Activated CD4-positive, alpha-beta memory T cell treated with anti-CD3 and anti-CD28 coated beads, Interleukin-2, amount 10 ng/mL, durations not matched to agents 7 days and 5 days (primary cell): ENCODE results near the gene KRTAP10-7. TPM values are rescaled to one million over a fixed set of nuclear protein-coding genes. Genes with fewer than 3 reads are reported as not detected.
"Not testable (repeated sequence)": the region's sequence is repeated elsewhere in the genome, so short reads cannot be mapped to it uniquely, and the experiment has no call there.

ENCODE experiments used
- CTCF ChIA-PET: fragments of 350-600 bp; sonication (Branson Sonifier 250); formaldehyde crosslinking; loops from one replicate; lab custom pipeline; 2021; ENCODE audit warnings: antibody characterized with exemption, inconsistent platforms; lab: Charles Lee
- POLR2A ChIA-PET: fragments of 350-600 bp; sonication (Branson Sonifier 250); formaldehyde crosslinking; loops from one replicate; lab custom pipeline; 2021; ENCODE audit warnings: antibody characterized with exemption; lab: Charles Lee
- DNase-seq: peaks from one replicate; pipeline ENCODE4 v3.0.0-alpha.2; 2020
- H3K27ac Mint-ChIP-seq: one replicate; pipeline ENCODE4 v1.8.0; 2021; ENCODE audit warnings: mild to moderate bottlenecking, mixed read lengths
- H3K27me3 Mint-ChIP-seq: one replicate; pipeline ENCODE4 v1.8.0; 2021; ENCODE audit warnings: mixed read lengths
- H3K36me3 Mint-ChIP-seq: one replicate; pipeline ENCODE4 v1.8.0; 2021; ENCODE audit warnings: low read depth, mixed read lengths
- H3K4me1 Mint-ChIP-seq: one replicate; pipeline ENCODE4 v1.8.0; 2021; ENCODE audit warnings: mixed read lengths
- H3K4me3 Mint-ChIP-seq: one replicate; pipeline ENCODE4 v1.8.0; 2021; ENCODE audit warnings: mild to moderate bottlenecking, mixed read lengths
- H3K9me3 Mint-ChIP-seq: one replicate; pipeline ENCODE4 v1.8.0; 2021; ENCODE audit warnings: mixed read lengths
- total RNA-seq, 2 experiments: library from RNA; stranded (reverse); gene quantifications; one replicate each; pipeline ENCODE4 v1.2.3, GENCODE V29; 2021

The KRTAP10-7 gene
- total RNA-seq, 2 experiments from 2014 or later, result not detected

DNA sequence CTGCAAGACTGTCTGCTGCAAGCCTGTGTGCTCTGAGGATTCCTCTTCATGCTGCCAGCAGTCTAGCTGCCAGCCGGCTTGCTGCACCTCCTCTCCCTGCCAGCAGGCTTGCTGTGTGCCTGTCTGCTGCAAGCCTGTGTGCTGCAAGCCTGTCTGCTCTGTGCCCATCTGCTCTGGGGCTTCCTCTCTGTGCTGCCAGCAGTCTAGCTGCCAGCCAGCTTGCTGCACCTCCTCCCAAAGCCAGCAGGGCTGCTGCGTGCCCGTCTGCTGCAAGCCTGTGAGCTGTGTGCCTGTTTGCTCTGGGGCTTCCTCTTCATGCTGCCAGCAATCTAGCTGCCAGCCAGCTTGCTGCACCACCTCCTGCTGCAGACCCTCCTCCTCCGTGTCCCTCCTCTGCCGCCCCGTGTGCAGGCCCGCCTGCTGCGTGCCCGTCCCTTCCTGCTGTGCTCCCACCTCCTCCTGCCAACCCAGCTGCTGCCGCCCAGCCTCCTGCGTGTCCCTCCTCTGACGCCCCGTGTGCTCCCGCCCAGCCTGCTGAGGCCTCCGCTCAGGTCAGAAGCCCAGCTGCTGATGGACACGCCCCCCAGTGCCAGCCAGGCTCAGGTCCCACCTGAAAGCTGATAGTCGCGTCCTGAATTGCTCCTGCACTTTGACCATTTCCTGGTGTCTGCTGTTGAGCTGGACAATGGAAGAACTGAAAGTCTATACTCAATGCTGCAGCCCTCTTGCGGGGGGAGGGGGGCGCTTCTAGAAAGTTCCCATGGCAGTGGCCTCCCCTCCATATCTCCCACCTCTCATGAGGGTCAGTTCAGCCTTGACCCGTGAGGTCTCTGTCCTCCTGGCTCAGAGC is 25.7 kb upstream of the KRTAP10-7 start:
- DNase-seq, result no peak
- peaks cover 22% of the 10 kb centered on the region for H3K9me3 Mint-ChIP-seq
- peaks cover 3% of the 10 kb centered on the region for H3K36me3 Mint-ChIP-seq
- POLR2A ChIA-PET, result no interaction called here
- H3K4me3 Mint-ChIP-seq, result no peak overlapping the region
- H3K27me3 Mint-ChIP-seq, result peaks cover 2% of the 10 kb centered on the region
- no peak overlapping the region for H3K27ac Mint-ChIP-seq
- peaks cover 2% of the 10 kb centered on the region for H3K4me1 Mint-ChIP-seq
- CTCF ChIA-PET, result interaction anchor here (0.9 to 1.0 kb wide), 2 partner anchors 166 to 219 kb away, joined by 3 read pairs; no protein-coding TSS in a partner anchor

DNA sequence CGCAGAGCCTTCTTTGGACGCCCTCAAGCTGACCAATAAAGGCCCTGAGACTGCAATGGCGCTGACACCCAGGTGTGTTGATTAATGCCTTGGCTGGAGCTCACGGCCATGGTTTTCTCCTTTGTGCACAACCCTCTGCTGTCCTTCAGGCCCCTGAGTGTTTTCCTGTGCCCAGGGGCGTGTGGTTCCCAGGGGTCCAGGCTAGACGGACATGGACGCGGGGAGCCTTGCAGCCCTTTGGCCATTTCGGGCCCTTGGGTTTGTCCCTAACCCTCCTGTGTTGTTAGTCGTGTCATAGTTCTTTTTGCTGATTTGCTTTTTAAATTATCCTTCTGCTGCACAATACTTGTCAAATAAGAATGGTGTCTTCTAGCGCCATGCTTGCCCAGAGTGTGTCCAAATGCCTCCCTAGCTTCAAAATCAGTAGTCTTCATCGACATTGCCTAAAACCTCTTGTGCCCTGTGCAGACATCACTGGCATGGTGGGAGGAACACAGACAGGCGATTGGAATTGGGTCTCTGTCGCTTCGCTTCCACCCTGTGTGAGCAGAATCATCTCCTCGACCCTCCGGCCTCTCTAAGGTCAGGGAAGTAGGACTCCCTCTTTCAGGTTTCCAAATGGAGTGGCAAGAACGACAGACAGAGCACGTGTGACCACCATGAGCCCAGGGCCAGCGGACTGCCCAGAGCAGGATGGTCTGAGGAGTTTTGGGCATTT is 24.9 kb upstream of the KRTAP10-7 start:
- ChIA-PET POLR2A (no interaction called here), CTCF (no interaction called here)
- no peak overlapping the region for H3K4me3 Mint-ChIP-seq
- peaks cover 3% of the 10 kb centered on the region for H3K36me3 Mint-ChIP-seq
- peaks cover 24% of the 10 kb centered on the region for H3K9me3 Mint-ChIP-seq
- peaks cover 2% of the 10 kb centered on the region for H3K27me3 Mint-ChIP-seq
- H3K27ac Mint-ChIP-seq, result no peak overlapping the region
- DNase-seq, result no peak
- H3K4me1 Mint-ChIP-seq, result peaks cover 2% of the 10 kb centered on the region

DNA sequence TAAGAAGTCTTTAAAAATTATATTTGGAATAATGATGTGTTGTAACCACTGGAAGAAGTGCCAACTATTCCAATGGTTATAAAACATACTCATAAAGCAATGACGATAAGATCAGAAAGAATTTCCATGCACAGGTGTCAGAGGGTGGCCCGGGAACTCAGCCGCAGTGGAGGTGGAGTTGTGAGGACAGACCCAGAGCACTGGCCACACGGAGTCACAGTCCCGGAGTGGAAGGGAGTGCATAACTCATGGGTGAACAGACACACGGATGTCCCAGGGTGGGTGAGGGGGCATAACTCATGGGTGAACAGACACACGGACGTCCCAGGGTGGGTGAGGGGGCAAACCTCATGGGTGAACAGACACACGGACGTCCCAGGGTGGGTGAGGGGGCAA is 24.4 kb upstream of the KRTAP10-7 start:
- CTCF ChIA-PET, result no interaction called here
- Mint-ChIP-seq H3K27ac (no peak overlapping the region), H3K4me3 (no peak overlapping the region), H3K27me3 (peaks cover 2% of the 10 kb centered on the region), H3K36me3 (peaks cover 3% of the 10 kb centered on the region), H3K9me3 (peaks cover 28% of the 10 kb centered on the region), H3K4me1 (peaks cover 2% of the 10 kb centered on the region)
- no peak for DNase-seq
- POLR2A ChIA-PET, result no interaction called here

DNA sequence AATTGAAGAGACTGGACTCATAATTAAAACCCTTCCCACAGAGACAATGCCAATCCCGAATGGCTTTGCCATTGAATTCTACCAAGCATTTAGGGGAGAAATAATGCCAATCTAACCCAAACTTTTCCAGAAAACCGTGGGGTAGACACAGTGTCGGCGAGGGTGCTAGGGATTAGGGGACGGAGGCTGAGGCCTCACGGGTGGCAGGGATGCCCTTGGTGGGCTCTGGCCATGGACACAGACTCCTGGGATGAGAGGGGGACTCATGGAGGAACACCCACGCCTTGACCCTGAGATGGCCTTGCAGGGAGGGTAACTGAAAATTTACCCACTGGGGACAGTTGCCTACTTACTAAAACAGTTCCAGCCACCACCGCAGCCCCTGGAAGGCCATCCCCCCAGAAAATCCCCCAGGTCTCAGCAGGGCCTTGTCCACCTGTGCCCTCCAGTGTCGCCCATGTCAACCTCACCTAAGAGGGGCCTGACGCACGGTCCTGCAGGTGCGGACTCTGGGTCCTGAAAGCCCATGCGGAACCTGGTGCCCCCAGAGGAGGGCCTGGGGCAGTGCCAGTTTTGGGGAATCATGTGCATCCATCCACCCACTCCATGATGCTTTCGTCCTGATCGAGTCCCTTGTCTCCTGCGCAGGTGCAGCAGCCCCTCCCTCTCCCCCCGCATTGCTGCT is 21.9 kb upstream of the KRTAP10-7 start:
- ChIA-PET CTCF (no interaction called here), POLR2A (interaction anchor here (1.1 kb wide), 1 partner anchor 14 kb away, joined by 3 read pairs; the partner anchor contains the start of gene KRTAP10-6)
- DNase-seq, result no peak
- Mint-ChIP-seq H3K27ac (no peak overlapping the region), H3K4me3 (no peak overlapping the region), H3K36me3 (peaks cover 6% of the 10 kb centered on the region), H3K27me3 (peaks cover 5% of the 10 kb centered on the region), H3K9me3 (peaks cover 35% of the 10 kb centered on the region), H3K4me1 (peaks cover 3% of the 10 kb centered on the region)

DNA sequence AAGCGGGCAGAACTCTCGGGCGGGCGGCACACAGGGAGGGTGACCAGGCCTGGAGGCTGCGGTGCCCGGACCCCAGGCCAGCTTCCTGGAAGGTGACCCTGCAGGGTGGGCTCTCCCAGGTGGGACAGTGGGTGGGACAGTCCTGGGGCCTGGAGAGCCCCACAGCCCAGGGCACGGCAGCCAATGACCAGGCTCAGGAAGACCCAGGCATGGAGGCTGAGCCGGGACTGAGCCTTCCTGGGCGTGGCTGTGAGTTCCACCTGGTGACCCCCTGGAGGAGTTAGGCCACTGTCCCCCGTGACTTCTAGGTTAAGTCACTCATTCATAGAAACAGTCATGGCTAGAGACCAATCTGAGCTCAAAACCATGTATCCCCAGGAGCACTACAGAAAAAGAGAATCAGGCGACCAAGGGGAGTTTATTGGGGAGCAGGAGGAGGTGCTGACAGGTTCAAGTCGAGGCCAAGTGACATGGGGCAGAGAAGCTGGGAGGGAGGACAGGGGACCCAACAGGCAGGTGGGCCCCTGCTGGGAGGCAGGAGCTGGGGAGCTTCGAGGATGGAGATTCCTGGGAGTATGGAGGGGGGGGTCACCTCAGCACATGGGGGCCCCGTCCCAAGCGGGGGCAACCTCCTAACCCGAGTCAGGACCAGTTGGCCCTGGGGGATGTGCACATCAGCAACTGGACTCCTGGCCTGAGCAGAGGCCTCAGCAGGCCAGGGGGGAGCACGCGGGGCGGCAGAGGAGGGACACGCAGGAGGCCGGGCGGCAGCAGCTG is 21.2 kb upstream of the KRTAP10-7 start:
- H3K4me1 Mint-ChIP-seq, result peaks cover 10% of the 10 kb centered on the region
- no peak overlapping the region for H3K4me3 Mint-ChIP-seq
- H3K27me3 Mint-ChIP-seq, result peaks cover 5% of the 10 kb centered on the region
- peaks cover 35% of the 10 kb centered on the region for H3K9me3 Mint-ChIP-seq
- no peak for DNase-seq
- CTCF ChIA-PET, result no interaction called here
- POLR2A ChIA-PET, result no interaction called here
- H3K27ac Mint-ChIP-seq, result no peak overlapping the region
- H3K36me3 Mint-ChIP-seq, result peaks cover 6% of the 10 kb centered on the region

DNA sequence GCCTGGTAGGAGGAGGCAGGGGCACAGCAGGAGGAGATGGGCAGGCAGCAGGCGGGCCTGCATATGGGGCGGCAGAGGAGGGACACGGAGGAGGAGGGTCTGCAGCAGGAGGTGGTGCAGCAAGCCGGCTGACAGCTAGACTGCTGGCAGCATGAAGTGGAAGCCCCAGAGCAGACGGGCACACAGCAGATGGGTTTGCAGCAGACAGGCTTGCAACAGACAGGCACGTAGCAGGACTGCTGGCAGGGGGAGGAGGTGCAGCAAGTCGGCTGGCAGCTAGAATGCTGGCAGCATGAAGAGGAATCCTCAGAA is 20.6 kb upstream of the KRTAP10-7 start:
- no peak overlapping the region for H3K27ac Mint-ChIP-seq
- H3K27me3 Mint-ChIP-seq, result peaks cover 6% of the 10 kb centered on the region
- H3K9me3 Mint-ChIP-seq, result peaks cover 35% of the 10 kb centered on the region
- peaks cover 13% of the 10 kb centered on the region for H3K4me1 Mint-ChIP-seq
- ChIA-PET CTCF (no interaction called here), POLR2A (no interaction called here)
- no peak for DNase-seq
- H3K4me3 Mint-ChIP-seq, result no peak overlapping the region
- peaks cover 6% of the 10 kb centered on the region for H3K36me3 Mint-ChIP-seq

DNA sequence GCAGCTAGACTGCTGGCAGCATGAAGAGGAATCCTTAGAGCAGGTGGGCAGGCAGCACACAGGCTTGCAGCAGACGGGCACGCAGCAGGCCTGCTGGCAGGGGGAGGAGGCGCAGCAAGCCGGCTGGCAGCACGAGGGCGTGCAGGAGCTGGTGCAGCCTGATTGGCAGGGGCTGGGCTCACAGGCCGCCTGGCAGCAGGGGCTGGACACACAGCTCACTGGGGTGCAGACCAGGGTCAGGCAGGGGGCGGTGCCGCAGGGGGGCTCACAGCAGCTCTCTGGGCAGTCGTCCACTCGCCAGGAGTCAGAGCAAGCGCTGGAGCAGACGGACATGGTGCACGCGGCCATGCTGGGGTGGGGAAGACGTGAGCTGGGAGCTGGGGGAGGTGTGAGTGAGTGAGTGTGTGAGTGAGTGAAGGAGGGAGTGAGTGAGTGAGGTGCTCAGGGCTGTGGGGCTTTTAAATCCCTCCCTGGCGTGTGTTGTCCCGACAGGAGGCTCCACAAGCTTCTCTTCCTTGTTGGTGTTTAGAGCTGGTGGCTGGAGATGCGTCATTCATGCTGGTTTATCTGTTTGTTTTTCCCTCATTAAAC is 20.1 kb upstream of the KRTAP10-7 start, which contains the start of gene KRTAP10-5:
Gene KRTAP10-5 (minus strand): TSS at position 374 of the 591 bp plus-strand sequence. CDS start 26 bp downstream, at position 348.
- H3K36me3 Mint-ChIP-seq, H3K27ac Mint-ChIP-seq, CTCF ChIA-PET, DNase-seq, H3K27me3 Mint-ChIP-seq, POLR2A ChIA-PET, H3K4me3 Mint-ChIP-seq: not testable (repeated sequence)
- Mint-ChIP-seq H3K4me1 (peaks cover 13% of the 10 kb centered on the region), H3K9me3 (peaks cover 35% of the 10 kb centered on the region)

DNA sequence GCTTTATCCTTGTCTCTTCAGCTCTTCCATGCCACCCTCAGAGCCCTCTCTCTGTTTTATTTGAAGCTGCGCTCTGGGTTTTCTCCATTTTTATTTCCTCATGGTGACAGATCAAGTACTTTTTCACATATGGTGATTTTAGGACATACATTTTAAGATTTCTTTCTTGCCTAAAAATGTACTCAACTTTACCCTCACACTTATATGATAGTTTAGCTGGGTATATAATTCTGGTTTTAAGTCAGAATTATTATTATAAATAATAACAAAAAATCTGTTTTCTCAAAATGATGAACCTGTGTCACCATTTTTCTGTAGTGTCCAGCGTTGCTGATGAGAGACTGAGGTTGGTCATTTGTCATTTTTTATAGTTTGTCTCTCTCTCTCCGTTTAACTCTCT is 19.2 kb upstream of the KRTAP10-7 start:
- no peak overlapping the region for H3K27ac Mint-ChIP-seq
- H3K4me1 Mint-ChIP-seq, result peaks cover 13% of the 10 kb centered on the region
- ChIA-PET POLR2A (no interaction called here), CTCF (no interaction called here)
- peaks cover 31% of the 10 kb centered on the region for H3K9me3 Mint-ChIP-seq
- no peak for DNase-seq
- peaks cover 16% of the 10 kb centered on the region for H3K27me3 Mint-ChIP-seq
- H3K4me3 Mint-ChIP-seq, result no peak overlapping the region
- peaks cover 6% of the 10 kb centered on the region for H3K36me3 Mint-ChIP-seq

DNA sequence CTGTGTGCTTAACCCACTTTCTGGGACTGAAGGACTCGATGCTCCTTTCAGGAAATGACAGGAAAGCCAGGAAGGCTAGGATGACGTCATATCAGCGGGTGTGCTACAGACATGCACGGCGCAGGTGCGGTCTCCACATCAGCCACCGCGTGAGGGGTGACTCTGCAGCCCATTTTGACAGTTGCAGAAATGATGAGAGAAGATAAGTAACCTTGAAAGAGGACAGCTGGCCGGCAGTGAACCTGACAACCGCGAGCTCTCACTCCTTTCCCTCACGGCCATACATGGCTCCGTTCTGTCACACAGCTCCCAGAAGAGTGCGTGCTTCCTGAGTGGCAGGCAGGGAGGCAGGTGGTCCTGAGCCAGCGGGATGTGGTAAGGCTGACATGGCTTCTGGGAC is 18.3 kb upstream of the KRTAP10-7 start:
- Mint-ChIP-seq H3K27me3 (peaks cover 24% of the 10 kb centered on the region), H3K9me3 (peaks cover 26% of the 10 kb centered on the region), H3K36me3 (peaks cover 6% of the 10 kb centered on the region), H3K27ac (no peak overlapping the region), H3K4me1 (peaks cover 13% of the 10 kb centered on the region), H3K4me3 (no peak overlapping the region)
- no peak for DNase-seq
- CTCF ChIA-PET, result no interaction called here
- POLR2A ChIA-PET, result interaction anchor here (0.8 kb wide), 1 partner anchor 35 kb away, joined by 3 read pairs; no protein-coding TSS in a partner anchor

DNA sequence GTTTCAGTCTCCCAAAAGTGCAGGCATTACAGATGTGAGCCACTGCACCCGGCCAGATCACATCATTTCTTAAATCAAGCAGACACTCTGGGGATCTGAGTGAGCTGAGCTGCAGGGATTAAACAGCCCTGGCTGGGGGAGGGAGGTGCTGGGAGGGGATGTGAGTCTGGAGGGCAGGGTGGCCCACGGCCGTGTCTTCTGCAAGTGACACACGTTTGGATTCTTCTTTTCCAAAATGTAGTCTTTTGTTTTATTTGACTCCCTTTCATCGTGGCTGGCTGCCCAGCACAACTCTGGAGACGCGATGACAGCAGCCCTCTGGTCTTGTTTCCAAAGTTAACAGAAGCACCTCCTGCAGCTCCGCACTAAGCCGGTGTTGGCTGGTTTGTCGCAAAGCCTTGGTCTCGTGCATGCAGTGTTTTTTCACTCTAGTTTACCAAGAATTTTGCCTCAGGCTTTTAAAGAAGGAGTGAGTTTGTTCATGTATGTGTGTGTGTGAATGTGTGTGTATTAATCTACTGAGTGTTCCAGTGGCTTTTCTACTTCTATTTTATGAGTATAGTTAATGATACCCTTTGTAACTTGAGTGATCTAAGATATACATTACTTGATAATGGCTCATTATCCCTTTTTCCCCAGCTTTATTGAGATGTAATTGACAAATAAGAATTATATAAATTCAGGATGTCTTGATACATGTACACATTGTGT is 17.2 kb upstream of the KRTAP10-7 start:
- DNase-seq, result no peak
- H3K27ac Mint-ChIP-seq, result no peak overlapping the region
- H3K9me3 Mint-ChIP-seq, result peaks cover 18% of the 10 kb centered on the region
- H3K4me1 Mint-ChIP-seq, result peaks cover 13% of the 10 kb centered on the region
- no peak overlapping the region for H3K4me3 Mint-ChIP-seq
- ChIA-PET POLR2A (interaction anchor here (1.3 to 2.3 kb wide), 2 partner anchors 36 to 188 kb away, joined by 3 to 6 read pairs; no protein-coding TSS in a partner anchor), CTCF (no interaction called here)
- H3K36me3 Mint-ChIP-seq, result peaks cover 3% of the 10 kb centered on the region
- H3K27me3 Mint-ChIP-seq, result peaks cover 34% of the 10 kb centered on the region

DNA sequence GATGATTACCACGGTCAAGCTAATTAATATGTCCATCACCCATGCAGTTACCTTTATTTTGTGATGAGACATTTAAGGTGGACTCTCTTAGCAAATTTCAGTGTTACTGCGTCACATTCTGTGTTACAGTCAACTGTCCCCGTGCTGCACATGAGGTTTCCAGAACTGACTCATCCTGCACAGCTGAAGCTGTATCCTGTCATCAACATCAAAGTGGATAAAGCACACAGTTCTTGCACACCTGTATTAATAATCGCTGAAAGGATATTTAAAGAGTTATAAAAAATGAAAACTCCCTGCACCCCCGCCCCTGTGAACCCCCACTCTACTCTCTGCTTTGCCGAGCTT is 16.6 kb upstream of the KRTAP10-7 start:
- Mint-ChIP-seq H3K9me3 (peaks cover 15% of the 10 kb centered on the region), H3K36me3 (peaks cover 3% of the 10 kb centered on the region), H3K4me3 (no peak overlapping the region), H3K4me1 (peaks cover 13% of the 10 kb centered on the region), H3K27ac (no peak overlapping the region), H3K27me3 (peaks cover 34% of the 10 kb centered on the region)
- ChIA-PET POLR2A (interaction anchor here (1.3 to 2.3 kb wide), 2 partner anchors 35 to 188 kb away, joined by 3 to 6 read pairs; no protein-coding TSS in a partner anchor), CTCF (no interaction called here)
- peak; percentile 46 for DNase-seq

DNA sequence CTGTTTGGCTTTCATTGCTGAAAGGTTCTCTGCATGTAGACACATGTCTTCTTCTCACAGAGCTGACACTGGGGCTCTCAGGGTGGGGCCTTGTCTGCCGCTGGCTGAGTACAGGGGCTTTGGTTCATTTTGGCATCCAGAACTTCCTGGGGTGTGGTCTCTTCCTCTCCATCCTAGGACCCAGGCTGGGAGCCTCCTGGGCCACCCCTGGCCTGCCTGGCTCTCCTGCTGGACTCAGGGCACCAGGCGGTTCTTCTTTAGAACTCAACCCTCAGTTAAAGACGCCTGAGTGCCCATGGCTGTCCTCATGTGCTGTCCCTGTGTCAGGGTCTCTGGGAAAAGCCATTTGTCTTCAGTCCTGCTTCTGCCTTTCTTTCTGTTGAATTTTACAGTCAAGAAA is 14.5 kb upstream of the KRTAP10-7 start:
- ChIA-PET CTCF (no interaction called here), POLR2A (no interaction called here)
- H3K9me3 Mint-ChIP-seq, result peaks cover 8% of the 10 kb centered on the region
- peaks cover 13% of the 10 kb centered on the region for H3K4me1 Mint-ChIP-seq
- peaks cover 3% of the 10 kb centered on the region for H3K36me3 Mint-ChIP-seq
- no peak overlapping the region for H3K4me3 Mint-ChIP-seq
- peaks cover 37% of the 10 kb centered on the region for H3K27me3 Mint-ChIP-seq
- DNase-seq, result no peak
- H3K27ac Mint-ChIP-seq, result no peak overlapping the region
